ENCODE measurements around the gene MEP1A.

Gene MEP1A

GRCh38 chr6:46790355-46790874 is 2.8 kb upstream of the MEP1A start:
- Histone ChIP-seq H3K36me3 (no peaks in the 10 kb centered on the region), H3K27ac (no peak overlapping the region), H3K4me3 (ENCODE audit: low read depth in 1 of 2, low read length in 1 of 2) (no peak overlapping the region), H3K27me3 (no peaks in the 10 kb centered on the region), H3K4me1 (ENCODE audit: control insufficient read depth in 1 of 2, insufficient read depth in 1 of 2, low read depth in 1 of 2, low read length in 1 of 2) (peaks cover 22 to 35% of the 10 kb centered on the region in 2 experiments), H3K9me3 (no peaks in the 10 kb centered on the region)
- no peak for TF ChIP-seq CTCF (IDR thresholded peaks at IDR 0.05)

DNA sequence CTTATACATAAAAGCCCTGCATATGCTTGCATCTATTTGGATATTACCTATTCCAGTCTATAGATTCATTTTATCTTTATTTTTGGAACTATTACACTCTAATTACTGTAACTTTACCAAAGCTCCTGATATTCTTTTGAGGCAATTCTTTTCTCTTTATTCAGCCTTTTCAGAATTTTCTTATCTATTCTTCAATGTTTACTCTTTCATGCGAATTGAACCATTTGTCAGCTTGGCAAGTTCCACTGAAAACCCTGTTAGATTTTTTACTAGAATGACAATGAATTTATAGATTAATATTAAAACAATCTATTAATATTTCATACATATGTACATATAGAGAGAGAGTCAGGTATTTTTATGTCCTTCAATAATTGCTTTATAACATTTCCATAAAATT is 554 bp upstream of the MEP1A start:
- Histone ChIP-seq H3K36me3 (no peaks in the 10 kb centered on the region), H3K9me3 (no peaks in the 10 kb centered on the region), H3K27me3 (no peaks in the 10 kb centered on the region), H3K4me3 (ENCODE audit: low read depth in 1 of 2, low read length in 1 of 2) (no peak overlapping the region), H3K4me1 (ENCODE audit: control insufficient read depth in 1 of 2, insufficient read depth in 1 of 2, low read depth in 1 of 2, low read length in 1 of 2) (peaks cover 36 to 46% of the 10 kb centered on the region in 2 experiments), H3K27ac (no peak overlapping the region)
- no peak for TF ChIP-seq CTCF (IDR thresholded peaks at IDR 0.05)

- H3K36me3 ChIP-seq: no peaks in the 10 kb centered on the region
- H3K27me3 ChIP-seq: no peaks in the 10 kb centered on the region
- no peak overlapping the region for H3K27ac ChIP-seq
- H3K4me1 ChIP-seq (ENCODE audit: control insufficient read depth in 1 of 2, insufficient read depth in 1 of 2, low read depth in 1 of 2, low read length in 1 of 2): peaks cover 36 to 46% of the 10 kb centered on the region in 2 experiments
- no peak overlapping the region for H3K4me3 ChIP-seq (ENCODE audit: low read depth in 1 of 2, low read length in 1 of 2)
- H3K9me3 ChIP-seq: no peaks in the 10 kb centered on the region
- TF ChIP-seq CTCF (IDR thresholded peaks at IDR 0.05): no peak
These were observed 879 bp downstream of the MEP1A start for GRCh38 chr6:46794068-46794467.

GRCh38 chr6:46795816-46796215 is 2.6 kb downstream of the MEP1A start:
- Histone ChIP-seq H3K36me3 (no peaks in the 10 kb centered on the region), H3K4me1 (ENCODE audit: control insufficient read depth in 1 of 2, insufficient read depth in 1 of 2, low read depth in 1 of 2, low read length in 1 of 2) (peaks cover 23 to 30% of the 10 kb centered on the region in 2 experiments), H3K4me3 (ENCODE audit: low read depth in 1 of 2, low read length in 1 of 2) (no peak overlapping the region), H3K27me3 (no peaks in the 10 kb centered on the region), H3K27ac (no peak overlapping the region), H3K9me3 (no peaks in the 10 kb centered on the region)
- no peak for TF ChIP-seq CTCF (IDR thresholded peaks at IDR 0.05)

GRCh38 chr6:46796848-46797580 is 3.8 kb downstream of the MEP1A start:
- Histone ChIP-seq H3K36me3 (no peaks in the 10 kb centered on the region), H3K9me3 (no peaks in the 10 kb centered on the region), H3K27ac (no peak overlapping the region), H3K27me3 (no peaks in the 10 kb centered on the region), H3K4me1 (ENCODE audit: control insufficient read depth in 1 of 2, insufficient read depth in 1 of 2, low read depth in 1 of 2, low read length in 1 of 2) (peaks cover 19 to 21% of the 10 kb centered on the region in 2 experiments), H3K4me3 (ENCODE audit: low read depth in 1 of 2, low read length in 1 of 2) (peak overlapping the region in 1 of 2 experiments; percentile 8)
- no peak for TF ChIP-seq CTCF (IDR thresholded peaks at IDR 0.05)
